Naive thymus-derived CD4-positive, alpha-beta T cell (primary cell): ENCODE measurements around the gene ITPRIPL2. TPM values are rescaled to one million over a fixed set of nuclear protein-coding genes. Genes with fewer than 3 reads are reported as not detected.

Experiments used
- ATAC-seq: fragments of 150-1000 bp; cut with Tn5 transposase; 2 replicates; pipeline ENCODE4 v1.10.0; 2021; ENCODE audit warnings: mild to moderate bottlenecking, moderate library complexity
- CTCF ChIA-PET: fragments of 350-600 bp; sonication (Branson Sonifier 250); formaldehyde crosslinking; loops from one replicate; lab custom pipeline; 2021; ENCODE audit warnings: antibody characterized with exemption; lab: Charles Lee
- POLR2A ChIA-PET: fragments of 350-600 bp; sonication (Branson Sonifier 250); formaldehyde crosslinking; loops from one replicate; lab custom pipeline; 2021; ENCODE audit warnings: antibody characterized with exemption, inconsistent platforms; lab: Charles Lee
- DNase-seq, 9 donors: peaks; one replicate each; pipeline versions ENCODE4 v3.0.0 to v3.0.0-alpha.2; 2020 to 2022; ENCODE audit warnings: mixed read lengths in 1 of 9
- H3K27ac ChIP-seq: one replicate; pipeline ENCODE4 v1.7.0; 2013; ENCODE audit warnings: mild to moderate bottlenecking, low read depth, low read length, moderate library complexity
- H3K27me3 ChIP-seq, 2 donors: one replicate each; pipeline ENCODE4 v1.7.0; 2013; ENCODE audit warnings: low read length in 2 of 2, mild to moderate bottlenecking in 2 of 2, moderate library complexity in 2 of 2; ENCODE audit not compliant: control insufficient read depth in 2 of 2, insufficient read depth in 2 of 2
- H3K36me3 ChIP-seq, 3 experiments: 1 replicate in 2 of 3; 2 replicates in 1 of 3; pipeline ENCODE4 v1.7.0; 2013; ENCODE audit warnings: low read length in 3 of 3, mild to moderate bottlenecking in 3 of 3, moderate library complexity in 1 of 3; ENCODE audit not compliant: insufficient read depth in 3 of 3, control insufficient read depth in 2 of 3
- H3K4me1 ChIP-seq, 2 donors: one replicate each; pipeline ENCODE4 v1.7.0; 2013; ENCODE audit warnings: low read length in 2 of 2, mild to moderate bottlenecking in 2 of 2, moderate library complexity in 1 of 2; ENCODE audit not compliant: control insufficient read depth in 2 of 2, insufficient read depth in 2 of 2
- H3K4me3 ChIP-seq: 2 replicates; pipeline ENCODE4 v1.7.0; 2013; ENCODE audit warnings: mild to moderate bottlenecking, low read length
- H3K9me3 ChIP-seq, 3 experiments: 1 replicate in 2 of 3; 2 replicates in 1 of 3; pipeline ENCODE4 v1.7.0; 2013; ENCODE audit warnings: low read length in 3 of 3; ENCODE audit not compliant: control insufficient read depth in 2 of 3
- H3K27ac Mint-ChIP-seq, 9 donors: one replicate each; pipeline ENCODE4 v1.8.0; 2020 to 2022; ENCODE audit warnings: mixed read lengths in 9 of 9, mild to moderate bottlenecking in 8 of 9, moderate library complexity in 5 of 9, inconsistent platforms in 2 of 9
- H3K27me3 Mint-ChIP-seq, 5 donors: one replicate each; pipeline ENCODE4 v1.8.0; 2021 to 2022; ENCODE audit warnings: mixed read lengths in 5 of 5, mild to moderate bottlenecking in 1 of 5
- H3K36me3 Mint-ChIP-seq, 5 donors: one replicate each; pipeline ENCODE4 v1.8.0; 2020 to 2022; ENCODE audit warnings: mixed read lengths in 5 of 5, mild to moderate bottlenecking in 3 of 5, inconsistent platforms in 1 of 5
- H3K4me1 Mint-ChIP-seq, 7 donors: one replicate each; pipeline ENCODE4 v1.8.0; 2020 to 2022; ENCODE audit warnings: mixed read lengths in 7 of 7, mild to moderate bottlenecking in 3 of 7, inconsistent platforms in 1 of 7
- H3K4me3 Mint-ChIP-seq, 10 donors: one replicate each; pipeline ENCODE4 v1.8.0; 2020 to 2022; ENCODE audit warnings: mild to moderate bottlenecking in 10 of 10, mixed read lengths in 10 of 10, moderate library complexity in 6 of 10, inconsistent platforms in 2 of 10
- H3K9me3 Mint-ChIP-seq, 11 donors: one replicate each; pipeline ENCODE4 v1.8.0; 2020 to 2022; ENCODE audit warnings: mixed read lengths in 11 of 11, mild to moderate bottlenecking in 4 of 11, inconsistent platforms in 1 of 11, moderate library complexity in 1 of 11
- intact Hi-C, 2 donors: fragments of 100-400 bp; cut with micrococcal nuclease; formaldehyde crosslinking; loops; one replicate each; pipeline ENCODE4 v1.15.1; 2023
- polyA plus RNA-seq, 2 donors: library from polyadenylated mRNA; unstranded; fragments of 300-500 nt; fragmentation: Illumina TruSeq; gene quantifications; one replicate each; pipeline ENCODE4 v1.2.3, GENCODE V29; 2021
- total RNA-seq, 6 experiments: library from RNA in 5 of 6; stranded (reverse) in 5 of 6; gene quantifications; 1 replicate in 5 of 6; 2 replicates in 1 of 6; pipeline ENCODE4 v1.2.3 and lab custom pipeline; 2021 to 2026

The ITPRIPL2 gene
- total and polyA plus RNA-seq, 7 experiments from 2014 or later, result 0.49 to 14.3 (median 0.64) TPM; not detected in 2

DNA sequence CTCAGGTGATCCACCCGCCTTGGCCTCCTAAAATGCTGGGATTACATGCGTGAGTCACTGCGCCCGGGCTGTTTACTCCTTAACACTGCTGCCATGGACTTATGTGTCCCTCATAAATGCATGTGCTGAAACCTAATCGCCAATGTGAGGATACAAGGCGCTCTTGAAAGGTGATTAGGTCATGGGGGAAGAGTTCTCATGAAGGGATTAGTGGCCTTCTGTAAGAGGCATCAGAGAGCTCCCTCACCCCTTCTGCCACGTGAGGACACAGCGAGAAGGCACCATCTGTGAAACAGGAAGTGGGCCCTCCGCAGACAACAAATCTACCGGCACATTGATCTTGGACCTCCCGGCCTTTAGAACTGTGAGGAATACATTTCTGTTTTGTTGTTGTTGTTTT lies 19.1 kb downstream of the ITPRIPL2 start:
- Mint-ChIP-seq H3K27ac (no peak overlapping the region), H3K27me3 (peaks cover 0 to 7% (median 0%) of the 10 kb centered on the region in 5 donors), H3K4me3 (no peak overlapping the region), H3K4me1 (peaks cover 8 to 36% (median 9%) of the 10 kb centered on the region in 7 donors), H3K9me3 (no peaks in the 10 kb centered on the region), H3K36me3 (peaks cover 0 to 2% (median 0%) of the 10 kb centered on the region in 5 donors)
- CTCF ChIA-PET, result no interaction called here
- H3K36me3 ChIP-seq, result no peaks in the 10 kb centered on the region
- H3K27me3 ChIP-seq, result no peaks in the 10 kb centered on the region
- no peak for ATAC-seq
- H3K27ac ChIP-seq, result no peak overlapping the region
- no peaks in the 10 kb centered on the region for H3K4me1 ChIP-seq
- H3K9me3 ChIP-seq, result no peaks in the 10 kb centered on the region
- no peak for DNase-seq
- POLR2A ChIA-PET, result no interaction called here
- no peak overlapping the region for H3K4me3 ChIP-seq
- intact Hi-C loops, result no loop called here

DNA sequence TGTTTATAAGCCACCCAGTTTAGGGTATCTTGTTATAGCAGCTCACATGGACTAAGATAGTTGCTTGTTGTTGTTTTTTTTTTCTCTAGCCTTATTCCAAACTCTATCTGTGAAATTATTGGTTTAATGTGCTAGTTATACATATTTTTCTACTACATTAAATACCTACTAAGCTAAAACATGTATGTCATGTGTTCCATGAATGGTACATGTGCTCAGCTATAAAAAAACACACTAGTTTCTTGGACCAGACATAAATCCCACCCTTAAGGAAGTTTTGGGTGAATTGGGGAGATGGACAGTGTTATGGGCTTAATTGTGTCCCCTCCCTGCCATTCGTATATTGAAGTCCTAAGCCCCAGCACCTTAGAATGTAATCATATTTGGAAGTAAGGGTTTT lies 19.8 kb downstream of the ITPRIPL2 start:
- no peak overlapping the region for H3K27ac ChIP-seq
- ATAC-seq (no peak), DNase-seq (no peak)
- H3K9me3 Mint-ChIP-seq, result no peaks in the 10 kb centered on the region
- H3K36me3 ChIP-seq, result no peaks in the 10 kb centered on the region
- H3K4me3 Mint-ChIP-seq, result no peak overlapping the region
- peaks cover 0 to 7% (median 0%) of the 10 kb centered on the region in 5 donors for H3K27me3 Mint-ChIP-seq
- H3K4me1 ChIP-seq, result no peaks in the 10 kb centered on the region
- CTCF ChIA-PET, result no interaction called here
- no peaks in the 10 kb centered on the region for H3K9me3 ChIP-seq
- no peak overlapping the region for H3K27ac Mint-ChIP-seq
- POLR2A ChIA-PET, result no interaction called here
- H3K4me1 Mint-ChIP-seq, result peaks cover 8 to 35% (median 9%) of the 10 kb centered on the region in 7 donors
- peaks cover 0 to 2% (median 0%) of the 10 kb centered on the region in 5 donors for H3K36me3 Mint-ChIP-seq
- H3K27me3 ChIP-seq, result no peaks in the 10 kb centered on the region
- intact Hi-C loops, result no loop called here
- H3K4me3 ChIP-seq, result no peak overlapping the region

DNA sequence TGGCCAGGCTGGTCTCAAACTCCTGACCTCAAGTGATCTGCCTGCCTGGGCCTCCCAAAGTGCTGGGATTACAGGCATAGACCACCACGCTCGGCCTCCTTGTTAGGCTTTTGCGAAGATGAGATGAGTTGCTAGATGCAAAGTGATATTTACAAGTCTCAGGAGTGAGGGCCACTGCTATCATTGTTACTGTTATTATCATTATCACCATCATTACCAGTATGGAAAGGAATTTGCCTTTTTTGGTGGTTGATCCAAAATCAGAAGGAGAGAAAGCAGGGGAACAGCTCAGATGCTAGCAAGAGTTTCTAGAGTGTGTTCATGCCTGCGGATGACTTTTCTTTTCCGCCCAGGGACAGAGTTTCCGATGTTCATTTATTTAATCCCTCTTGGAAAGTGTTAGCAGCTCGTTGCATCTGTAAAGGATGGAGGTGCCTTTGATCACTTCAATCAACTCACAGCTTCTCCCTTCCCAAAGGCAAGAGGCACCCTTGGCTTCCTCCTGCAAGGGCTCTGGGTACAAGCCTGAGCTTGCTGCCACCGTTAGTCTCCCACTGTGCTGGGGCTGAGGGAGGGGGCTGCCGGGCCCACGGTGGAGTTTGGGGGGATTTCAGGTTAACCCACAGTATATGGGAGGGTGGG lies 21.6 kb downstream of the ITPRIPL2 start:
- H3K36me3 Mint-ChIP-seq, result no peaks in the 10 kb centered on the region
- POLR2A ChIA-PET, result no interaction called here
- no peak for ATAC-seq
- H3K27ac Mint-ChIP-seq, result no peak overlapping the region
- no peaks in the 10 kb centered on the region for H3K4me1 ChIP-seq
- H3K27ac ChIP-seq, result no peak overlapping the region
- no peaks in the 10 kb centered on the region for H3K9me3 ChIP-seq
- H3K27me3 ChIP-seq, result no peaks in the 10 kb centered on the region
- H3K4me1 Mint-ChIP-seq, result peaks cover 8 to 19% (median 9%) of the 10 kb centered on the region in 7 donors
- no peak overlapping the region for H3K4me3 ChIP-seq
- no peak for DNase-seq
- peaks cover 0 to 15% (median 0%) of the 10 kb centered on the region in 5 donors for H3K27me3 Mint-ChIP-seq
- no peaks in the 10 kb centered on the region for H3K36me3 ChIP-seq
- intact Hi-C loops, result no loop called here
- no peak overlapping the region for H3K4me3 Mint-ChIP-seq
- CTCF ChIA-PET, result no interaction called here
- no peaks in the 10 kb centered on the region for H3K9me3 Mint-ChIP-seq

DNA sequence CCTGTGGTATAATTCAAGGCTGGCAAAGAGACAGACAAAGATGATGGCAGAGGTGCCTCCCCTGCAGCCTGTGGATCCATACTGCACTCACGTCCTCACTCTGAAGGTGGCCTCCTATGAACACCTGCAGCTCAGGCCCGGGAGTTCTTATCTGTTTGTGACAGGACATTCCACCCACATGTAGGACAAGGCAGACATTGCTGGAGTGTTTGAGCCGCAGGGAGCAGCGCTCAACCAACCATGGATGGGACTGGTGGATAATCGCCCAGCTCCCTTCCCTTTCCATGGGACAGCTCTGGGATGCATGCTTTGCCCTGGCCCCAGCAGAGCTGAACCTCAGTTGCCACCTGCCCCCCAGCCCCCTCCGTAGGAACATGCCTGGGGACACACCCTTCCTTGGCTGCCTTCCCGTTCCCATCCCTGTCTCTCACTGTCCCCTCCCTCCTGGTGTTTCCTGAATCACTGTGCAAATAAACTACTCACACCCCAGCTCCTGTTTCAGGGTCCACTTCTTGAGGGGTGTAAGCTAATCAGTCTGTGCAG lies 22.2 kb downstream of the ITPRIPL2 start:
- no peak for ATAC-seq
- intact Hi-C loops, result no loop called here
- ChIA-PET CTCF (no interaction called here), POLR2A (no interaction called here)
- Mint-ChIP-seq H3K9me3 (no peaks in the 10 kb centered on the region), H3K36me3 (no peaks in the 10 kb centered on the region), H3K27me3 (peaks cover 5 to 22% (median 6%) of the 10 kb centered on the region in 5 donors), H3K4me1 (peaks cover 4 to 13% (median 5%) of the 10 kb centered on the region in 7 donors), H3K27ac (no peak overlapping the region), H3K4me3 (no peak overlapping the region)
- Histone ChIP-seq H3K4me1 (no peaks in the 10 kb centered on the region), H3K9me3 (no peaks in the 10 kb centered on the region), H3K4me3 (no peak overlapping the region), H3K36me3 (no peaks in the 10 kb centered on the region), H3K27ac (no peak overlapping the region), H3K27me3 (no peaks in the 10 kb centered on the region)
- no peak for DNase-seq

DNA sequence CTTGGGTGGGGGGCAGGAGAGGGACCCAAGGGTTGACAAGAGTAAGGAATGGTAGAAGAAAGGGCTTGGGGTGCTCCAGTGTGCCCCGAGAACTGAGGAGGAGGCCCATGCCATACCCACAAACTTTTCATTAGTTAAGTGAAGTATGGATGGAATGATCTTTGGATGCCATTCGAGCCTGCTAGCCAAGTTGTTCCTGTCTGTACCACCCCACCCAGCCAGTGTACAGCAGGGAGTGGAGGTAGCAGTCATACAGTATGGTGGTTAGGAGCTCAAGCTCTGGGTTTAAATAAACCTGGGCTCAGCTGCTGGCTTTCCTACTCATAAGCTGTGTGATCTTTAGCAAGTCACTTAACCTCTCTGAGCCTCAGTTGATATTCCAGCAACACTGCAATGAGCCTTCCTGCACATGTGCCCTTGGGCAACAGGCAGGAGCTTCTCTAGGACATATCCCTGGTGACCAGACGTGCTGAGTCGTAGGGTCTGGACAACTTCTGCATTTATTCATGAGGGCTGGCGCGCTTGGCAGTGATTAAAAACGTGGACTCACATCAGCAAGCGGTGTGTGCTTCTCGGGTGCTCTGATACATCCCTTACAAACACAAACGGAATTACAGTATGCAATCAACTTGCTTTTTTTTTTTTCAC lies 22.9 kb downstream of the ITPRIPL2 start:
- Mint-ChIP-seq H3K9me3 (no peaks in the 10 kb centered on the region), H3K36me3 (no peaks in the 10 kb centered on the region), H3K4me3 (no peak overlapping the region), H3K4me1 (peaks cover 0 to 6% (median 0%) of the 10 kb centered on the region in 7 donors), H3K27ac (no peak overlapping the region), H3K27me3 (peaks cover 8 to 24% (median 10%) of the 10 kb centered on the region in 5 donors)
- ChIA-PET CTCF (no interaction called here), POLR2A (no interaction called here)
- Histone ChIP-seq H3K9me3 (no peaks in the 10 kb centered on the region), H3K4me3 (no peak overlapping the region), H3K27me3 (no peaks in the 10 kb centered on the region), H3K36me3 (no peaks in the 10 kb centered on the region), H3K27ac (no peak overlapping the region), H3K4me1 (no peaks in the 10 kb centered on the region)
- peak; percentile 47 for ATAC-seq
- DNase-seq, result no peak
- intact Hi-C loops, result no loop called here

DNA sequence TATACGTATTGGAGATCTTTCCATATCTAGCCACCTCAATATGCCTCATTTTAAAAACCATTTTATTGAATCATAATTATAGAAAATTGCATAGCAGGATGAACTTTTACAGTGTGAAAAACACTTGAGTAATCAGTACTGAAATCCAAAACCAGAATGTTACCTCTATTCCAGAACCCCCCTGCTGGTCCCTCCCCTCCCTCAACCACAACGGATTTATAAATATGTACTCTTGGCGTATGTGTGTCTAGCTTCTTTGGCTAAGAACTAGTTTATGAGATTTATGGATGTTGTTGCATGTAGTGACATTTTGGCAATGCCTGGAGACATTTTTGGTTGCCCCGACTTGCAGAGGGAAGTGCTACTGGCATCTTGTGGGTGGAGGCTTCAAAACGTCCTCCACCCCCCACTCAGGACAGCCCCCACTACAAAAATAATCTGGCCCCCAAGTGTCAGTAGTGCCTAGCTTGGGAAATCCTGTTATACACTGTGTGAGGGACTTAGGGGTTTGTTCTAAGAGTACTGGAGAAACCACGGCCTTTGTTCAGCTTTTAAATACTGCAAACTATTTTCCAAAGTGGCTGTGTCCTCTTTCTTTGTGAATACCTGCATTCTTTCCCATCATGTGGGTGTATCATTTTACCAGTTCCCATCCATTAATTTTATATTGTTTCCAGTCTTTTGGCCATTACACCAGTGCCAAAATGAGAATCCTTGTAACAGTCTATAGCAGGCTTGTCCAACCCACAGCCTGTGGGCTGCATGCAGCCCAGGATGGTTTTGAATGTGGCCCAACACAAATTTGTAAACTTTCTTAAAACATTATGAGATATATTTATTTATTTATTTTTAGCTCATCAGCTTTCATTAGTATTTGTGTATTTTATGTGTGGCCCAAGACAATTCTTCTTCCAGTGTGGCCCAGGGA lies 23.7 kb downstream of the ITPRIPL2 start:
- POLR2A ChIA-PET, result no interaction called here
- Mint-ChIP-seq H3K4me1 (no peaks in the 10 kb centered on the region), H3K36me3 (no peaks in the 10 kb centered on the region), H3K27me3 (peaks cover 8 to 24% (median 11%) of the 10 kb centered on the region in 5 donors), H3K27ac (no peak overlapping the region), H3K4me3 (no peak overlapping the region), H3K9me3 (no peaks in the 10 kb centered on the region)
- ATAC-seq, result no peak
- CTCF ChIA-PET, result no interaction called here
- H3K4me1 ChIP-seq, result no peaks in the 10 kb centered on the region
- H3K27me3 ChIP-seq, result no peaks in the 10 kb centered on the region
- no peak overlapping the region for H3K4me3 ChIP-seq
- no peak overlapping the region for H3K27ac ChIP-seq
- intact Hi-C loops, result no loop called here
- DNase-seq, result no peak
- H3K36me3 ChIP-seq, result no peaks in the 10 kb centered on the region
- H3K9me3 ChIP-seq, result no peaks in the 10 kb centered on the region
